Liver (tissue), 3 donors: ENCODE data around the gene DLAT.

Experiments used
- EGR1 ChIP-seq, 2 donors: IDR thresholded peaks; 2 replicates each; pipeline ENCODE4 v1.6.1; 2016 to 2018; ENCODE audit warnings: antibody characterized with exemption in 2 of 2, low read depth in 2 of 2
- JUND ChIP-seq, 2 donors: IDR thresholded peaks; 2 replicates each; pipeline ENCODE4 v1.6.1; 2016; ENCODE audit warnings: antibody characterized with exemption in 2 of 2
- SP1 ChIP-seq: IDR thresholded peaks from 2 replicates; pipeline ENCODE4 v1.6.1; 2018; ENCODE audit warnings: antibody characterized with exemption, mild to moderate bottlenecking
- YY1 ChIP-seq: IDR thresholded peaks from 2 replicates; pipeline ENCODE4 v1.6.1; 2016; ENCODE audit warnings: antibody characterized with exemption, mild to moderate bottlenecking
- TF ChIP-seq, protein P1 (sequence below): fragments of 150-350 bp; IDR thresholded peaks from 2 replicates; pipeline ENCODE4 v1.5.1; 2017; ENCODE audit warnings: improper control_type of control experiment, low read depth, low read length; ENCODE audit not compliant: missing input control
- TF ChIP-seq, protein P2 (sequence below): IDR thresholded peaks from 2 replicates; pipeline ENCODE4 v1.6.1; 2016; ENCODE audit warnings: antibody characterized with exemption
- donor health status: healthy.
- donor health status: healthy.

- TF ChIP-seq, protein P1, sequence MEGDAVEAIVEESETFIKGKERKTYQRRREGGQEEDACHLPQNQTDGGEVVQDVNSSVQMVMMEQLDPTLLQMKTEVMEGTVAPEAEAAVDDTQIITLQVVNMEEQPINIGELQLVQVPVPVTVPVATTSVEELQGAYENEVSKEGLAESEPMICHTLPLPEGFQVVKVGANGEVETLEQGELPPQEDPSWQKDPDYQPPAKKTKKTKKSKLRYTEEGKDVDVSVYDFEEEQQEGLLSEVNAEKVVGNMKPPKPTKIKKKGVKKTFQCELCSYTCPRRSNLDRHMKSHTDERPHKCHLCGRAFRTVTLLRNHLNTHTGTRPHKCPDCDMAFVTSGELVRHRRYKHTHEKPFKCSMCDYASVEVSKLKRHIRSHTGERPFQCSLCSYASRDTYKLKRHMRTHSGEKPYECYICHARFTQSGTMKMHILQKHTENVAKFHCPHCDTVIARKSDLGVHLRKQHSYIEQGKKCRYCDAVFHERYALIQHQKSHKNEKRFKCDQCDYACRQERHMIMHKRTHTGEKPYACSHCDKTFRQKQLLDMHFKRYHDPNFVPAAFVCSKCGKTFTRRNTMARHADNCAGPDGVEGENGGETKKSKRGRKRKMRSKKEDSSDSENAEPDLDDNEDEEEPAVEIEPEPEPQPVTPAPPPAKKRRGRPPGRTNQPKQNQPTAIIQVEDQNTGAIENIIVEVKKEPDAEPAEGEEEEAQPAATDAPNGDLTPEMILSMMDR, result no peak
- TF ChIP-seq EGR1 (IDR thresholded peaks at IDR 0.05; ENCODE audit: low read depth in 2 of 2), result no peak
- no peak for TF ChIP-seq YY1
- TF ChIP-seq SP1, result no peak
- TF ChIP-seq, protein P2, sequence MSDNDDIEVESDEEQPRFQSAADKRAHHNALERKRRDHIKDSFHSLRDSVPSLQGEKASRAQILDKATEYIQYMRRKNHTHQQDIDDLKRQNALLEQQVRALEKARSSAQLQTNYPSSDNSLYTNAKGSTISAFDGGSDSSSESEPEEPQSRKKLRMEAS, result no peak
- TF ChIP-seq JUND (IDR thresholded peaks at IDR 0.05), result no peak
Measured at GRCh38 chr11:111981270-111981669, 43.9 kb upstream of the DLAT start.
